Endodermal cell (in vitro differentiated cells): ENCODE measurements around the gene ZNF350. TPM values are rescaled to one million over a fixed set of nuclear protein-coding genes. Genes with fewer than 3 reads are reported as not detected.
A peak's percentile ranks its signal among the peaks of the same experiment; 100 is the strongest.

ENCODE experiments used
- DNase-seq: peaks from one replicate; pipeline ENCODE4 v3.0.0-alpha.2; 2017
- H3K27ac ChIP-seq: 2 replicates; pipeline ENCODE4 v1.5.1; 2013; ENCODE audit warnings: mild to moderate bottlenecking, low read depth, low read length, moderate library complexity
- H3K27me3 ChIP-seq: 2 replicates; pipeline ENCODE4 v1.6.1; 2013; ENCODE audit warnings: mild to moderate bottlenecking, low read length, moderate library complexity; ENCODE audit not compliant: insufficient read depth, control insufficient read depth, poor library complexity, severe bottlenecking
- H3K36me3 ChIP-seq: 2 replicates; pipeline ENCODE4 v1.7.0; 2013; ENCODE audit warnings: mild to moderate bottlenecking, low read length, moderate library complexity; ENCODE audit not compliant: control insufficient read depth, insufficient read depth
- H3K4me1 ChIP-seq: one replicate; pipeline ENCODE4 v1.7.0; 2013; ENCODE audit warnings: low read length; ENCODE audit not compliant: control insufficient read depth, insufficient read depth
- H3K4me3 ChIP-seq: 2 replicates; pipeline ENCODE4 v1.5.1; 2013; ENCODE audit warnings: mild to moderate bottlenecking, low read length, moderate library complexity
- H3K9ac ChIP-seq: 2 replicates; pipeline ENCODE4 v1.6.1; 2013; ENCODE audit warnings: mild to moderate bottlenecking, low read length, moderate library complexity; ENCODE audit not compliant: poor library complexity, severe bottlenecking; ENCODE audit errors: extremely low read depth
- H3K9me3 ChIP-seq: 2 replicates; pipeline ENCODE4 v1.6.1; 2013; ENCODE audit warnings: mild to moderate bottlenecking, low read length, moderate library complexity; ENCODE audit not compliant: control insufficient read depth
- H3K27ac Mint-ChIP-seq: 2 replicates; pipeline ENCODE4 v1.8.0; 2020; ENCODE audit warnings: mixed read lengths
- H3K27me3 Mint-ChIP-seq: 2 replicates; pipeline ENCODE4 v1.8.0; 2021; ENCODE audit warnings: mild to moderate bottlenecking, mixed read lengths; ENCODE audit not compliant: insufficient read depth
- H3K36me3 Mint-ChIP-seq: 2 replicates; pipeline ENCODE4 v1.8.0; 2020; ENCODE audit warnings: low read depth, mixed read lengths
- H3K4me1 Mint-ChIP-seq: 2 replicates; pipeline ENCODE4 v1.8.0; 2020; ENCODE audit warnings: mixed read lengths
- H3K4me3 Mint-ChIP-seq: 2 replicates; pipeline ENCODE4 v1.8.0; 2020; ENCODE audit warnings: mild to moderate bottlenecking, moderate library complexity, mixed read lengths
- H3K9me3 Mint-ChIP-seq: 2 replicates; pipeline ENCODE4 v1.8.0; 2020; ENCODE audit warnings: mild to moderate bottlenecking, mixed read lengths
- WGBS, 2 experiments: methylation state at CpG; one replicate each; pipeline versions ENCODE4 v1.1.5 to v1.1.7; 2013; ENCODE audit warnings: missing lambda C conversion rate in 2 of 2, mixed read lengths in 1 of 2; ENCODE audit not compliant: insufficient coverage in 1 of 2, insufficient read length in 1 of 2; 5-methylcytosine and 5-hydroxymethylcytosine counted together
- total RNA-seq, 2 donors: library from RNA; stranded (reverse); fragmentation: NEBNext Ultra II Directional in 1 of 2; extraction: Animal tissue kit (Norgen Biotek cat#: 25700) in 1 of 2; gene quantifications; 2 replicates in 1 of 2; 3 replicates in 1 of 2; pipeline ENCODE4 v1.2.1, GENCODE V29; 2021
- TF ChIP-seq, protein P1 (sequence below): fragments of 200-600 bp; sonication (generic); conservative IDR thresholded peaks from 2 replicates; pipeline ENCODE4 v1.5.0; 2021; ENCODE audit warnings: antibody characterized with exemption, mild to moderate bottlenecking

ZNF350 gene
- total RNA-seq, 2 donors from 2014 or later: 8.3 to 11.2 TPM

DNA sequence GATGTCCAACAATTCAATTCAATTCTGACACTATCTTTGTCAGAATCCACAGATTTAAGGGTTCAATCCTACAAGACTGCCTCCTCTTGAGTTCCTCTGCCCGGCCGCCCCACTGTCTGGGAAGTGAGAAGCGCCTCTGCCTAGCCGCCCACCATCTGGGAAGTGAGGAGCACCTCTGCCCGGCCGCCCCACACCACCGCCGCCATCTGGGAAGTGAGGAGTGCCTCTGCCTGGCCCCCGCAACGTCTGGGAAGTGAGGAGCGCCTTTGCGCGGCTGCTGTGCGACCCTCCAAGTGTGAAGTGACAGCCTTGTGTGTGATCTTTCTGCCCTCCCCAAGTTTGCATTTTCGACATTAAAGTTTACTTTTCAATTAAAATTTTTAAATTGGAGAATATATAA, 35.6 kb upstream of the ZNF350 start:
- Histone ChIP-seq H3K36me3 (peaks cover 87% of the 10 kb centered on the region), H3K27me3 (no peaks in the 10 kb centered on the region), H3K4me1 (no peaks in the 10 kb centered on the region), H3K9ac (no peak overlapping the region), H3K9me3 (peaks cover 94% of the 10 kb centered on the region), H3K27ac (no peak overlapping the region), H3K4me3 (peak overlapping the region; percentile 70)
- H3K36me3 Mint-ChIP-seq: peaks cover 92% of the 10 kb centered on the region
- H3K4me1 Mint-ChIP-seq: peaks cover 8% of the 10 kb centered on the region
- no peak for DNase-seq
- H3K27me3 Mint-ChIP-seq: no peaks in the 10 kb centered on the region
- H3K4me3 Mint-ChIP-seq: no peak overlapping the region
- TF ChIP-seq, protein P1, sequence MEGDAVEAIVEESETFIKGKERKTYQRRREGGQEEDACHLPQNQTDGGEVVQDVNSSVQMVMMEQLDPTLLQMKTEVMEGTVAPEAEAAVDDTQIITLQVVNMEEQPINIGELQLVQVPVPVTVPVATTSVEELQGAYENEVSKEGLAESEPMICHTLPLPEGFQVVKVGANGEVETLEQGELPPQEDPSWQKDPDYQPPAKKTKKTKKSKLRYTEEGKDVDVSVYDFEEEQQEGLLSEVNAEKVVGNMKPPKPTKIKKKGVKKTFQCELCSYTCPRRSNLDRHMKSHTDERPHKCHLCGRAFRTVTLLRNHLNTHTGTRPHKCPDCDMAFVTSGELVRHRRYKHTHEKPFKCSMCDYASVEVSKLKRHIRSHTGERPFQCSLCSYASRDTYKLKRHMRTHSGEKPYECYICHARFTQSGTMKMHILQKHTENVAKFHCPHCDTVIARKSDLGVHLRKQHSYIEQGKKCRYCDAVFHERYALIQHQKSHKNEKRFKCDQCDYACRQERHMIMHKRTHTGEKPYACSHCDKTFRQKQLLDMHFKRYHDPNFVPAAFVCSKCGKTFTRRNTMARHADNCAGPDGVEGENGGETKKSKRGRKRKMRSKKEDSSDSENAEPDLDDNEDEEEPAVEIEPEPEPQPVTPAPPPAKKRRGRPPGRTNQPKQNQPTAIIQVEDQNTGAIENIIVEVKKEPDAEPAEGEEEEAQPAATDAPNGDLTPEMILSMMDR: no peak
- peaks cover 92% of the 10 kb centered on the region for H3K9me3 Mint-ChIP-seq
- H3K27ac Mint-ChIP-seq: no peak overlapping the region
- 96% methylated on average over 5 to 14 of the region's 15 CpGs for WGBS, 2 experiments

DNA sequence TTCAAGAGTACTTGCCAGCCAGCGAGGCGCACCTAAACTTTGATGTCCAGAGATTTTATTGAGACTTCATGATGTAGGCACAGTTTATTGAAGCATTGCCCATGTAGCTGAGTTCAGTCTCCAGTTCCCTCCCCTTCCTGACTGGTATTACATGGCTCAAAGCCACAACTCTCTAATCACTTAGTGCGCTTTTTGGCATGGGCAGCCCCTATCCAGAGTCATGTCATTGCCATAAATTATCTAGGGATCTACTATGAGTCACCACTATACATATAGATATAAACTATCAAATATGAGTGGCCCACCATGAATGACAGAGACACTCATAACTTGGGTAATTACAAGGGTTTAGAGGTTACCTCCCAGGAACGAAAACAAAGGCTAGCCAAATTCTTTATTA, 33.9 kb upstream of the ZNF350 start:
- H3K9ac ChIP-seq: no peak overlapping the region
- H3K4me3 ChIP-seq: peak overlapping the region; percentile 70
- H3K27me3 ChIP-seq: no peaks in the 10 kb centered on the region
- no peak overlapping the region for H3K27ac ChIP-seq
- DNase-seq: no peak
- WGBS, 2 experiments: 93% methylated on average over 3 to 4 of the region's 4 CpGs
- TF ChIP-seq, protein P1: no peak
- peaks cover 99% of the 10 kb centered on the region for H3K9me3 ChIP-seq
- no peaks in the 10 kb centered on the region for H3K4me1 ChIP-seq
- no peak overlapping the region for H3K4me3 Mint-ChIP-seq
- no peaks in the 10 kb centered on the region for H3K4me1 Mint-ChIP-seq
- H3K36me3 Mint-ChIP-seq: peaks cover 96% of the 10 kb centered on the region
- H3K27me3 Mint-ChIP-seq: no peaks in the 10 kb centered on the region
- peaks cover 92% of the 10 kb centered on the region for H3K9me3 Mint-ChIP-seq
- H3K36me3 ChIP-seq: peaks cover 97% of the 10 kb centered on the region
- no peak overlapping the region for H3K27ac Mint-ChIP-seq

DNA sequence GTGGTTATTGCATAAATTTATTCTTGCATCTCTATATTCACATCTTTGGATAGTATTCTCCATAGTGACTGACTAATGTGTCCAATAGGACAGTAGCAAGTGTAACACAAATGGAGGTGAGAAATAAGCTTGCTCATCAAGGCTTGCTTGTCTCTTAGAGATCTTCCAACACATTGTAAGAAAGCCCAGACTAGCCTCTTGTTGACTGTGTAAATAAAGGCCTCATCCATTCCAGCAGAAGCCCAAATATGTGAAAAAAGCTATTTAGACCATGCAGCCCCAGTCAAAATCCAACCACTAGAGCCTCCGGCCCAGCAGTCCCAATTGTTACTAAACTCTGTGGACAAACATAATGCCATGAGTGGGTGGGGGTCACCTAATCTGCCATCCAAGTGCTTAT, 24.0 kb upstream of the ZNF350 start:
- Histone ChIP-seq H3K27ac (no peak overlapping the region), H3K4me1 (no peaks in the 10 kb centered on the region), H3K36me3 (peaks cover 35% of the 10 kb centered on the region), H3K4me3 (no peak overlapping the region), H3K9ac (no peak overlapping the region), H3K27me3 (no peaks in the 10 kb centered on the region), H3K9me3 (peaks cover 60% of the 10 kb centered on the region)
- H3K9me3 Mint-ChIP-seq: peaks cover 43% of the 10 kb centered on the region
- WGBS, 2 experiments: 91% methylated on average over 1 of the region's 1 CpG; no CpG with 5 or more reads in 1 of the 2 experiments
- peaks cover 4% of the 10 kb centered on the region for H3K4me1 Mint-ChIP-seq
- H3K27ac Mint-ChIP-seq: no peak overlapping the region
- H3K4me3 Mint-ChIP-seq: no peak overlapping the region
- DNase-seq: no peak
- TF ChIP-seq, protein P1: no peak
- H3K36me3 Mint-ChIP-seq: peaks cover 58% of the 10 kb centered on the region
- no peaks in the 10 kb centered on the region for H3K27me3 Mint-ChIP-seq
